Measurements from ENCODE around the gene MPV17.

Gene MPV17

DNA sequence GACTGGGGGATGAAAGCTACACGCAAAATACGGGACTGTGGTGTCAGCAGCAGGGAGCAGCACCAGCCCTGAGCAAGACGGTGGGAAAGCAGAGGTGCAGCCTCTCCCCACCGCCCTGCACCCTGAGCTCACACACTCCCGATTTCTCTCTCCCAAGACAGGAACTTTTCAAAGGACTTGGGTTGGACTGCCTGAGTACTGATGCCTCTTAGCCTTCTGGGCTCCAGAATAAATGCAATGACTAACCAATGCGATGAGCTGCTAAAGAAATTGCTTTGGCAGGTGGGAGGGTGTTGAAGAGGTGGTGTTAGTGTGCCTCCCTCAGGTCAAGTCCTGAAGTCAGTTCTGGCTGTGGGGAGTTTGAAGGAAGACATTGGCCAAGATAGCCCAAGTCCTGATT lies 31.0 kb downstream of the MPV17 start:
- Histone ChIP-seq H3K4me1 (no peaks in the 10 kb centered on the region), H3K9me3 (no peaks in the 10 kb centered on the region), H3K27me3 (peaks cover 0 to 29% of the 10 kb centered on the region in 2 donors), H3K4me3 (no peak overlapping the region), H3K27ac (no peak overlapping the region), H3K36me3 (no peaks in the 10 kb centered on the region)
- intact Hi-C loops (cut with DNase I; ENCODE audit: low total_unique reads), result no loop called here
- DNase-seq, result no peak
- TF ChIP-seq, protein P1, sequence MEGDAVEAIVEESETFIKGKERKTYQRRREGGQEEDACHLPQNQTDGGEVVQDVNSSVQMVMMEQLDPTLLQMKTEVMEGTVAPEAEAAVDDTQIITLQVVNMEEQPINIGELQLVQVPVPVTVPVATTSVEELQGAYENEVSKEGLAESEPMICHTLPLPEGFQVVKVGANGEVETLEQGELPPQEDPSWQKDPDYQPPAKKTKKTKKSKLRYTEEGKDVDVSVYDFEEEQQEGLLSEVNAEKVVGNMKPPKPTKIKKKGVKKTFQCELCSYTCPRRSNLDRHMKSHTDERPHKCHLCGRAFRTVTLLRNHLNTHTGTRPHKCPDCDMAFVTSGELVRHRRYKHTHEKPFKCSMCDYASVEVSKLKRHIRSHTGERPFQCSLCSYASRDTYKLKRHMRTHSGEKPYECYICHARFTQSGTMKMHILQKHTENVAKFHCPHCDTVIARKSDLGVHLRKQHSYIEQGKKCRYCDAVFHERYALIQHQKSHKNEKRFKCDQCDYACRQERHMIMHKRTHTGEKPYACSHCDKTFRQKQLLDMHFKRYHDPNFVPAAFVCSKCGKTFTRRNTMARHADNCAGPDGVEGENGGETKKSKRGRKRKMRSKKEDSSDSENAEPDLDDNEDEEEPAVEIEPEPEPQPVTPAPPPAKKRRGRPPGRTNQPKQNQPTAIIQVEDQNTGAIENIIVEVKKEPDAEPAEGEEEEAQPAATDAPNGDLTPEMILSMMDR (IDR thresholded peaks at IDR 0.05), result no peak

- intact Hi-C loops (cut with DNase I; ENCODE audit: low total_unique reads), result no loop called here
- H3K4me3 ChIP-seq, result no peak overlapping the region
- no peaks in the 10 kb centered on the region for H3K36me3 ChIP-seq
- no peaks in the 10 kb centered on the region for H3K4me1 ChIP-seq
- peaks cover 0 to 26% of the 10 kb centered on the region in 2 donors for H3K27me3 ChIP-seq
- no peak for DNase-seq
- TF ChIP-seq, protein P1 (IDR thresholded peaks at IDR 0.05), result no peak
- H3K27ac ChIP-seq, result no peak overlapping the region
- no peaks in the 10 kb centered on the region for H3K9me3 ChIP-seq
Observed at GRCh38 chr2:27290549-27290948, 32.3 kb downstream of the MPV17 start.

- intact Hi-C loops (cut with DNase I; ENCODE audit: low total_unique reads), result loop anchor here (10.0 kb wide), 1 partner anchor 334 kb away; no protein-coding TSS in a partner anchor
- no peak for DNase-seq
- H3K27ac ChIP-seq, result no peak overlapping the region
- H3K36me3 ChIP-seq, result no peaks in the 10 kb centered on the region
- TF ChIP-seq, protein P1 (IDR thresholded peaks at IDR 0.05), result no peak
- H3K27me3 ChIP-seq, result peaks cover 0 to 29% of the 10 kb centered on the region in 2 donors
- H3K4me3 ChIP-seq, result no peak overlapping the region
- no peaks in the 10 kb centered on the region for H3K9me3 ChIP-seq
- H3K4me1 ChIP-seq, result no peaks in the 10 kb centered on the region
Observed at GRCh38 chr2:27288610-27289009, 34.3 kb downstream of the MPV17 start.

GRCh38 chr2:27285481-27285880 lies 37.4 kb downstream of the MPV17 start:
- Histone ChIP-seq H3K27me3 (peaks cover 0 to 32% of the 10 kb centered on the region in 2 donors), H3K4me1 (no peaks in the 10 kb centered on the region), H3K27ac (no peak overlapping the region), H3K36me3 (no peaks in the 10 kb centered on the region), H3K9me3 (no peaks in the 10 kb centered on the region), H3K4me3 (no peak overlapping the region)
- TF ChIP-seq, protein P1 (IDR thresholded peaks at IDR 0.05), result no peak
- intact Hi-C loops (cut with DNase I; ENCODE audit: low total_unique reads), result loop anchor here (10.0 kb wide), 1 partner anchor 331 kb away; no protein-coding TSS in a partner anchor
- DNase-seq, result no peak

- Histone ChIP-seq H3K27ac (no peak overlapping the region), H3K4me1 (peaks cover 0 to 2% (median 0%) of the 10 kb centered on the region in 4 donors), H3K27me3 (peaks cover 0 to 33% of the 10 kb centered on the region in 2 donors), H3K9me3 (no peaks in the 10 kb centered on the region), H3K4me3 (no peak overlapping the region), H3K36me3 (no peaks in the 10 kb centered on the region)
- DNase-seq, result no peak
- TF ChIP-seq, protein P1 (IDR thresholded peaks at IDR 0.05), result no peak
- intact Hi-C loops (cut with DNase I; ENCODE audit: low total_unique reads), result loop anchor here (10.0 kb wide), 1 partner anchor 330 kb away; no protein-coding TSS in a partner anchor
Observed at GRCh38 chr2:27284996-27285395, 37.9 kb downstream of the MPV17 start.

DNA sequence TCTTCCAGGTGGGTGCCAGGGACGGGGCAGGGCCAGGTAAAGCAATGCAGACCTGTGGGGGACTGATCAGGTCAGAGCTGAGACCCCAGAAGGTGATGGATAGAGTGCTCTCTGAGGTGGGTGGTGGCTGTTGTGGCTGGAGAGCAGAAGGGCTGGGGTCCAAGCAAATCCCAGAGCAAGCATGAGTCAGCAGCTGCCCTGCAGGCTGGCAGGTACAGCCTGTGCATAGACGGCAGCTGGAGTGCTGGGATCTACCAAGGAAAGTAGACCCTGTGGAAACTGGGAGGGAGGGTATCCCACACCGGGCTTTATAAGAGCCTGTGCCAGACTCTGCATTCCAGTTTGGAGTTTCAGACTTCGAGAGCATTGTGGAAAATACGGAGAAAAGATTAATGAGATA lies 40.0 kb downstream of the MPV17 start:
- H3K9me3 ChIP-seq, result no peaks in the 10 kb centered on the region
- H3K27me3 ChIP-seq, result peaks cover 0 to 32% of the 10 kb centered on the region in 2 donors
- TF ChIP-seq, protein P1 (IDR thresholded peaks at IDR 0.05), result no peak
- H3K27ac ChIP-seq, result no peak overlapping the region
- H3K36me3 ChIP-seq, result no peaks in the 10 kb centered on the region
- intact Hi-C loops (cut with DNase I; ENCODE audit: low total_unique reads), result loop anchor here (10.0 kb wide), 1 partner anchor 328 kb away; no protein-coding TSS in a partner anchor
- H3K4me1 ChIP-seq, result peaks cover 0 to 2% (median 0%) of the 10 kb centered on the region in 4 donors
- no peak for DNase-seq
- H3K4me3 ChIP-seq, result no peak overlapping the region

Measured in tibial artery (tissue), 4 donors.